HUES48 (cell line): ENCODE results near the gene PRSS27.

ENCODE experiments used
- H3K27ac ChIP-seq: one replicate; pipeline ENCODE4 v1.7.0; 2013; ENCODE audit warnings: low read depth, low read length, inconsistent platforms
- H3K27me3 ChIP-seq: 2 replicates; pipeline ENCODE4 v1.6.1; 2013; ENCODE audit warnings: mild to moderate bottlenecking, low read length; ENCODE audit not compliant: control insufficient read depth, insufficient read depth
- H3K36me3 ChIP-seq: 2 replicates; pipeline ENCODE4 v1.6.1; 2013; ENCODE audit warnings: low read length; ENCODE audit not compliant: control insufficient read depth, insufficient read depth
- H3K4me1 ChIP-seq: 2 replicates; pipeline ENCODE4 v1.6.1; 2013; ENCODE audit warnings: mild to moderate bottlenecking, low read length; ENCODE audit not compliant: control insufficient read depth, insufficient read depth
- H3K4me3 ChIP-seq: 2 replicates; pipeline ENCODE4 v1.5.1; 2013; ENCODE audit warnings: mild to moderate bottlenecking, low read depth, low read length
- H3K9ac ChIP-seq: 2 replicates; pipeline ENCODE4 v1.6.1; 2013; ENCODE audit warnings: mild to moderate bottlenecking, low read depth, low read length, moderate library complexity
- H3K9me3 ChIP-seq: 2 replicates; pipeline ENCODE4 v1.6.1; 2013; ENCODE audit warnings: low read length; ENCODE audit not compliant: control insufficient read depth, insufficient read depth

The PRSS27 gene

DNA sequence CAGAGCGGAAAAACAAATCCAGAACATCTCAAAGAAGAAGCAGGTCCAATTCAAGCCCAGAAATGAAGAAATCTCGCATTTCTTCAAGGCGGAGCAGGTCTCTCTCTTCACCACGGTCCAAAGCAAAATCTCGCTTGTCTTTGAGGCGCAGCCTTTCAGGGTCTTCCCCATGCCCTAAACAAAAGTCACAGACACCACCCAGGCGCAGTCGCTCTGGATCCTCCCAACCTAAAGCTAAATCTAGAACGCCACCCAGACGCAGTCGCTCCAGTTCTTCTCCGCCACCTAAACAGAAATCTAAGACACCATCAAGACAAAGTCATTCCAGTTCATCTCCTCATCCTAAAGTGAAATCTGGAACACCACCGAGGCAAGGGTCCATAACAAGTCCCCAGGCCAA is 42.7 kb upstream of the PRSS27 start:
- no peak overlapping the region for H3K27ac ChIP-seq
- peaks cover 19% of the 10 kb centered on the region for H3K9me3 ChIP-seq
- H3K4me1 ChIP-seq: no peaks in the 10 kb centered on the region
- H3K9ac ChIP-seq: no peak overlapping the region
- peaks cover 100% of the 10 kb centered on the region for H3K36me3 ChIP-seq
- H3K4me3 ChIP-seq: no peak overlapping the region
- no peaks in the 10 kb centered on the region for H3K27me3 ChIP-seq

DNA sequence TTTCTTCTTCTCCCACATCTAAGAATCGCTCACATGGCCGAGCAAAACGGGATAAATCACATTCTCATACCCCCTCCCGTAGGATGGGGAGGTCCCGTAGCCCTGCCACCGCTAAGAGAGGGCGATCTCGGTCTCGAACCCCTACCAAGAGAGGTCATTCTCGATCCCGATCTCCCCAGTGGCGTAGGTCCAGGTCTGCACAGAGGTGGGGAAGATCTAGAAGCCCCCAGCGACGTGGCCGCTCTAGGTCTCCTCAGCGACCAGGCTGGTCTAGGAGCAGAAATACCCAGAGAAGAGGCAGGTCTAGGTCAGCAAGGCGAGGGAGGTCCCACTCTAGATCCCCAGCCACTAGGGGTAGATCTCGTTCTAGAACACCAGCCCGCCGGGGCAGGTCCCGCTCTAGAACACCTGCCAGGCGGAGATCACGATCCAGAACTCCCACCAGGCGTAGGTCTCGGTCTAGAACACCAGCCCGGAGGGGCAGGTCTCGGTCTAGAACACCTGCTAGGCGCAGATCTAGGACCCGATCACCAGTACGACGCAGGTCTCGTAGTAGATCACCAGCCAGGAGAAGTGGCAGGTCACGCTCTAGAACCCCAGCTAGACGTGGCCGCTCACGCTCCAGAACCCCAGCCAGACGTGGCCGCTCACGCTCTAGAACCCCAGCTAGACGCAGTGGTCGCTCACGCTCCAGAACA is 42.0 kb upstream of the PRSS27 start:
- no peaks in the 10 kb centered on the region for H3K4me1 ChIP-seq
- no peak overlapping the region for H3K27ac ChIP-seq
- H3K9ac ChIP-seq: no peak overlapping the region
- H3K9me3 ChIP-seq: peaks cover 19% of the 10 kb centered on the region
- no peaks in the 10 kb centered on the region for H3K27me3 ChIP-seq
- H3K4me3 ChIP-seq: no peak overlapping the region
- peaks cover 100% of the 10 kb centered on the region for H3K36me3 ChIP-seq

DNA sequence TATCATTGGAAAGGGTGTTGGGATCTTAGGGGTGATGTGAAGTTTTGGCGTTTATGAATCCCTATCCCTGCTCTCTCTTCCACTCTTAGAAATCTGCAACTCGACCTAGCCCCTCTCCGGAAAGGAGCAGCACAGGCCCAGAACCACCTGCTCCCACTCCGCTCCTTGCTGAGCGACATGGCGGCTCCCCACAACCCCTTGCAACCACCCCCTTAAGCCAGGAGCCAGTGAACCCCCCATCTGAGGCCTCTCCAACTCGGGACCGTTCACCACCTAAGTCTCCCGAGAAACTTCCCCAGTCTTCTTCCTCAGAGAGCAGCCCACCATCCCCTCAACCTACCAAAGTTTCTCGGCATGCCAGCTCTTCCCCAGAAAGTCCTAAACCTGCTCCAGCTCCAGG is 41.4 kb upstream of the PRSS27 start:
- Histone ChIP-seq H3K4me3 (no peak overlapping the region), H3K36me3 (peaks cover 100% of the 10 kb centered on the region), H3K27ac (no peak overlapping the region), H3K9ac (no peak overlapping the region), H3K27me3 (no peaks in the 10 kb centered on the region), H3K4me1 (no peaks in the 10 kb centered on the region), H3K9me3 (peaks cover 19% of the 10 kb centered on the region)

DNA sequence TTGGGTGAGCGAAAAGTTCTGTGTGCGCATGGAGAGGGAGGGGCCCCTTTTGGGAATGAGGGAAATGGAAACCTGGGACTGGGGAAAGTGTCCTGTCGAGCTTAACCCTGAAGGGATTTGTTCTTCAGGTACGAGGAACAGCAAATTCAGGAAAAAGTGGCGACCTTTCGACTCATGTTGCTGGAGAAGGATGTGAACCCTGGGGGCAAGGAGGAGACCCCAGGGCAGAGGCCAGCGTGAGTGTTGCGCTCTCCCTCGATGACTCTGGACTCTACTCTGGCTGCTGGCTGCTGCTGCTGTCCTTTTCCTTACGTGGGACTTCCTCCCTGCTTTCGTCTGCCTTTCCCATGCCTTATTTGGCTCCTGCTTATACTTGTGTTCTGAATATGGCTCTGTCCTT is 37.3 kb upstream of the PRSS27 start:
- Histone ChIP-seq H3K27me3 (no peaks in the 10 kb centered on the region), H3K27ac (no peak overlapping the region), H3K9ac (no peak overlapping the region), H3K9me3 (peaks cover 4% of the 10 kb centered on the region; the same call in 1 of the 2 replicates), H3K36me3 (peaks cover 77% of the 10 kb centered on the region), H3K4me1 (peaks cover 12% of the 10 kb centered on the region), H3K4me3 (no peak overlapping the region)

DNA sequence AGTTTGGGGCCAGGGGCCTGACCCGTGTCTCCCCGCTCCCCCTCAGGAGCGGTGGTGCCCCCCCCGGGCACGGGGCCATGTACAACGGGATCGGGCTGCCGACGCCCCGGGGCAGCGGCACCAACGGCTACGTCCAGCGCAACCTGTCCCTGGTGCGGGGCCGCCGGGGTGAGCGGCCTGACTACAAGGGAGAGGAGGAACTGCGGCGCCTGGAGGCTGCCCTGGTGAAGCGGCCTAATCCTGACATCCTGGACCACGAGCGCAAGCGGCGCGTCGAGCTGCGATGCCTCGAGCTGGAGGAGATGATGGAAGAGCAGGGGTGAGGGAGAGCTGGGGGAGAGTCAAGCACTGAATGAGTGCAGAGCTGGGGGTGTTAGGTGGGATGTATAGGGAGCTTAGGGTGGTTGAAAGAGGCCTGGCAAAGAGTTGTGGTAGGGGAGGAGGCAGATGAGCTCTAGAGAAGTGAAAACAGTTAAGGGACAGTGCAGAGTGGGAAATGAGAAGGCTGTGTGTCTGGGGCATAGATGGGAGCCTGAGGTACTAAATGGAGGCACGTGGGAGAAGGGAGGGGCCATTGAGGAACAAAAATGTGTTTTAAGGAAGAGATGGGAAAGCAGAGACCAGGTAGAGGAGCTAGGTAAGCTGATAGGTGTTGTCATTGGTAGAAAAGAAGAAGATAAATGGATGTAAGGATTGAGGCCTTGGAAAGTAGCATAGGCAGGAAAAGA is 36.4 kb upstream of the PRSS27 start:
- Histone ChIP-seq H3K9ac (no peak overlapping the region), H3K4me3 (no peak overlapping the region), H3K36me3 (peaks cover 68% of the 10 kb centered on the region), H3K27me3 (no peaks in the 10 kb centered on the region), H3K9me3 (no peaks in the 10 kb centered on the region), H3K4me1 (peaks cover 13% of the 10 kb centered on the region), H3K27ac (no peak overlapping the region)

DNA sequence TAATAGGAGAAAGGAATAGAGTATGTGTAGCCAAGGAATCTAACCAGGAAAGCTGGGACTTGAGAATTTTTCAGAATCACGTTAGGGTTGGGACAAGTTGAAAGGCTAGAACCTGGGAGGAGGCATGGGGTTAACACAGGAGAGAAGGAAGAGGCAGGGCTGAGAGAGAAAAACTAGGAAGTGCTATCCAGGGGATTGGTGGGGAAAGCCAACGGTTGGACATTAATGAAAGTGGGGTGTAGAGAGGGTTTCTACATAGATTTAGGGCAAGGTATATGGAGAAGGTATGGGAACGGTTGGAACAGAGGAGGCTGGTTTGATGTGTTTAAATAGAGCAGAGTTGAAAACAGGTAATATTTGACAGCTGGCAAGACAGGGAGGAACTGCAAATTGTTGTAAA is 35.1 kb upstream of the PRSS27 start:
- peak overlapping the region; percentile 94 for H3K4me3 ChIP-seq
- peaks cover 18% of the 10 kb centered on the region for H3K4me1 ChIP-seq
- H3K27ac ChIP-seq: no peak overlapping the region
- no peaks in the 10 kb centered on the region for H3K27me3 ChIP-seq
- H3K36me3 ChIP-seq: peaks cover 55% of the 10 kb centered on the region
- H3K9me3 ChIP-seq: no peaks in the 10 kb centered on the region
- peak overlapping the region; percentile 99; the same call in 1 of the 2 replicates for H3K9ac ChIP-seq

DNA sequence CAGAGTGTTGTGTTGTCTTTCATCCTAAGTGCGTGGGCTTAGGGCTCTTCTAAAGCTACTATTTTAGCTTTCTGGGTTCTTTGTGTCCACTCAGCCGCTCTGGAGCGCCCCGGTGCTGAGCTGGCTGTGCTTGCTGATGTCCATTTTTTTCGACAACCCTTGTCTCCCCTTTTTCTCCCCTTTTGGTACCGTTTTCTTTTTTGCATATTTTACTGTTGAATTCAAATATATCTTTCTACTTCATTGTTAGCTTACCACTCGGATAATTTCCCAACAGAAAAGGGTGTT is 33.7 kb upstream of the PRSS27 start:
- Histone ChIP-seq H3K4me1 (peaks cover 18% of the 10 kb centered on the region), H3K36me3 (peaks cover 50% of the 10 kb centered on the region)

DNA sequence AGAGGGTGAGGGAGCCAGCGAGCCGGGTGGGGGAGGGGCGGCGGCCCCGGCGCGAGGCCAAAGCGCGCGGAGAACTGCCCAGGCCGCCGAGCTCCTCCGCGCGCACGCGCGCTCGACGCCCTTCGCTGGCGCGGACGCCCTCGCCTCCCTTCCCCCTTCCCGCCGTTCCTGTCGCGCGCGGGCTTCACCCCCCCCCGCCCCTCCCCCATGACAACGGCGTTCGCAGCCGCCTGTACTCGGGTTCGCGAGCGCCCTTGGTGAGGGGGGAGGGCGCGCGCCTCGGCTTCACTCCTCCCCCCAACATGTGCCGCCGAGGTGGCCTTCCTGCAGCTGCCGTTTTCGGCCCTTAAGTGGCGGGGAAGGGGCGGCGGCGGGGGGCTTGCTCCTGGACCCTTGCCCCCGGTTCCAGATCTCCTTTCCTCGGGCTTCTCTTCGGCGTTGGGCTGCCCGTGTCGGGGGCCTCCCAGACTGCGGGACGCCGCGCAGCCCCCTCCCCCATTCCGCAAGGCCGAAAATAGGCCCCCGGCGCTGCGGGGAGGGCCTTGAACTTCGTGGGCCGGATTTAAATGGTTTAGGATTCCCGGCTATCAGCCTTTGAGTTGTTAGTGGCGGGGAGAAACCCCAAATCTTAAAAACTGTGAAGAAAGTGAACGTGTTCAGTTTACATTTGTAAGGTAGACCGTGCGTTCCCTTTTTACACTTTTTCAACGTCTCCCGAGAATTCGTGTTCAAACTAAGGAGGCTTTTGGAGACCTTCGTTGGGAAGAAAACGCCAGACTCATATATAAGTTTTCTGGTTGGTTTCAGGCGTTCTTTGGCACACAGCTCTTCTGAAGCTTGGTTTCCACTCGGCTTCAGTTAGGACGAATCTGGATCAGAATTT is 33.1 kb upstream of the PRSS27 start:
- Histone ChIP-seq H3K27me3 (no peaks in the 10 kb centered on the region), H3K9me3 (no peaks in the 10 kb centered on the region), H3K36me3 (peaks cover 44% of the 10 kb centered on the region), H3K4me1 (peaks cover 18% of the 10 kb centered on the region), H3K4me3 (peak overlapping the region; percentile 94), H3K9ac (peak overlapping the region; percentile 99), H3K27ac (peak overlapping the region; percentile 100)

More for the DNA sequence above, 33.7 kb upstream of the PRSS27 start:
- no peaks in the 10 kb centered on the region for H3K9me3 ChIP-seq
- peak overlapping the region; percentile 99 for H3K9ac ChIP-seq
- no peaks in the 10 kb centered on the region for H3K27me3 ChIP-seq
- peak overlapping the region; percentile 94 for H3K4me3 ChIP-seq
- peak overlapping the region; percentile 100 for H3K27ac ChIP-seq

DNA sequence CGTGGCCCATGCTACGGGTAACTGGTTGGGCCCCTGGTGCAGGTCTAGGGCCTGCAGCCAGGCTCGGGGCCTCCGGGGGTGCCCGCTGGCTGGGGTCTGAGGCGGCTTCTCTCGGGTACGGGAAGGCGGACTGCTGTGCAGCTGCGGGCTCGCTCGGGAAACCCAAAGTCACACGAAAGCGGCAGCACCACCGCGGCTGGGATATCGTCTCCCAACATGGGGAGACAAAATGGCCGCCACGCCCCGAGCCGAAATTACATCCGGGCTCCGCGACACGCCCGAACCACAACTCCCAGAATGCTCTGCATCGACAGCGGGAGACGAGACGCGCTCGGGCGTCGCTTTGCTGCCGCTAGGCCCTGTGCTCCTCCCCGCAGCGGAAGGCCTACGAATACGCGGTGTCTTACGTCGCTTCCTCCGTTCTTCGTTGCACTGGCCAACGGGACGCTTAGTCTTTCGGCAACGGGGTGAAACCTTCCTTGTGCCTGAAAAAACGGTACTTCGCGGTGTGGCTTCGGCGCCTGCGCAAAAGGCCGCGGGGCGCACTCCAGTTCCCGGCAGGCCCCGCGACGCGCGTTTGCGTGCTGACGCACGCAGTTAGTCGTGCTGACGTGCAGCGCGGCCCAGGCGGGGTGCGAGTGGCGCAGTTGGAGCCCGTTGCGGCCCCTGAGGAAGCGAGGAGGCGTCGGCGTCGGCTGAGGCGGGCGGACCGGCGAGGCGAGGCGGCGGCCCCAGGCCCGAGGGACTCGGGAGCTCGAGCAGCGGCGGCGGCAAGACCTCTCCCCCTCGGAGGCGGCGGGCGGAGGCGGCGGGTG is 32.2 kb upstream of the PRSS27 start, which contains the start of gene SRRM2:
TSS of gene SRRM2 (plus strand) at position 604 of the 815 bp plus-strand sequence. CDS start 3,727 bp downstream, outside the sequence.
- peak within 1 kb of the TSS; percentile 100 for H3K27ac ChIP-seq
- peak within 1 kb of the TSS; percentile 94 for H3K4me3 ChIP-seq
- peak within 1 kb of the TSS; percentile 99 for H3K9ac ChIP-seq
- H3K9me3 ChIP-seq: no peaks in the 10 kb centered on the region
- peaks cover 18% of the 10 kb centered on the region for H3K4me1 ChIP-seq
- H3K27me3 ChIP-seq: no peaks in the 10 kb centered on the region
- H3K36me3 ChIP-seq: peaks cover 35% of the 10 kb centered on the region

DNA sequence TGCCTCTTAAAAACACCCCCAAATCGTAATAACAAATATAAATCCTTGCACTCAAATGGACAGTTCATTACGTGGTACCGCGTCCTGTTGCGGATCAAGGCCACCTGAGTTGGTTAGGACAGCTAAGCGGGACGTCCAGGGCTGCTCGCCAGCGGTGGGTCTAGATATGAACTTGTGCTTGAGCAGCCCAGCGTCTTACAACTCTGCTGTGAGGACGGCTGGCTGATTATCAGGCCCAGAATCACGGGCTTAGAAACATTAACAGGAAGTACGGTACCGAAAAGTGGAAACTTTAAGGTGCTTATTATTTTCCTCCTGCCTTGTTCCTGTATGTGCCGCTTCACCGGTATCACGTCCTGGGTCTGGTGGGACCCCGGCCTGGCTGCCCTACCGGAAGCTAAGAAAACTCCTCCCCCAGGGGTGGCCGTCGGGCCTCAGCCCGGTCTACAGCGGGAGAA is 31.6 kb upstream of the PRSS27 start:
- H3K36me3 ChIP-seq: peaks cover 29% of the 10 kb centered on the region
- H3K9me3 ChIP-seq: no peaks in the 10 kb centered on the region
- H3K27ac ChIP-seq: peak overlapping the region; percentile 100
- peak overlapping the region; percentile 94 for H3K4me3 ChIP-seq
- peak overlapping the region; percentile 99 for H3K9ac ChIP-seq
- H3K27me3 ChIP-seq: no peaks in the 10 kb centered on the region
- peaks cover 18% of the 10 kb centered on the region for H3K4me1 ChIP-seq
